KOPT-K1 (cell line): Measurements from ENCODE around the gene KIAA1671.

Source experiments
- H3K27ac ChIP-seq: fragments of 200-600 bp; sonication (generic); 2 replicates; pipeline ENCODE4 v1.5.1; 2016; ENCODE audit warnings: antibody characterized with exemption, mild to moderate bottlenecking, low read depth, low read length; ENCODE audit not compliant: poor library complexity, severe bottlenecking
- H3K36me3 ChIP-seq: fragments of 200-600 bp; sonication (generic); 2 replicates; pipeline ENCODE4 v1.5.1; 2017; ENCODE audit warnings: antibody characterized with exemption, mild to moderate bottlenecking, low read length, moderate library complexity; ENCODE audit not compliant: insufficient read depth
- H3K9me3 ChIP-seq: fragments of 200-600 bp; sonication (generic); 2 replicates; pipeline ENCODE4 v1.5.1; 2017; ENCODE audit warnings: antibody characterized with exemption, low read length, mild to moderate bottlenecking; ENCODE audit not compliant: insufficient read depth, poor library complexity, severe bottlenecking

The KIAA1671 gene

GRCh38 chr22:24965822-24966626, 13.5 kb downstream of the KIAA1671 start:
- H3K9me3 ChIP-seq, result no peaks in the 10 kb centered on the region
- H3K36me3 ChIP-seq, result no peaks in the 10 kb centered on the region
- H3K27ac ChIP-seq, result no peak overlapping the region

GRCh38 chr22:24968066-24968561, 15.6 kb downstream of the KIAA1671 start:
- Histone ChIP-seq H3K27ac (no peak overlapping the region), H3K9me3 (no peaks in the 10 kb centered on the region), H3K36me3 (no peaks in the 10 kb centered on the region)

- H3K27ac ChIP-seq, result no peak overlapping the region
- H3K9me3 ChIP-seq, result no peaks in the 10 kb centered on the region
These were observed 17.2 kb downstream of the KIAA1671 start for GRCh38 chr22:24969560-24970301.

GRCh38 chr22:24972369-24972768, 19.9 kb downstream of the KIAA1671 start:
- no peaks in the 10 kb centered on the region for H3K36me3 ChIP-seq
- H3K9me3 ChIP-seq, result no peaks in the 10 kb centered on the region
- H3K27ac ChIP-seq, result no peak overlapping the region

More at GRCh38 chr22:24969560-24970301, 17.2 kb downstream of the KIAA1671 start:
- H3K36me3 ChIP-seq, result no peaks in the 10 kb centered on the region

GRCh38 chr22:24973872-24974271, 21.4 kb downstream of the KIAA1671 start:
- H3K9me3 ChIP-seq, result no peaks in the 10 kb centered on the region
- no peaks in the 10 kb centered on the region for H3K36me3 ChIP-seq
- H3K27ac ChIP-seq, result no peak overlapping the region

GRCh38 chr22:24975125-24975640, 22.7 kb downstream of the KIAA1671 start:
- Histone ChIP-seq H3K9me3 (no peaks in the 10 kb centered on the region), H3K27ac (no peak overlapping the region), H3K36me3 (no peaks in the 10 kb centered on the region)

- H3K36me3 ChIP-seq, result no peaks in the 10 kb centered on the region
- H3K27ac ChIP-seq, result no peak overlapping the region
- H3K9me3 ChIP-seq, result no peaks in the 10 kb centered on the region
These were observed 23.4 kb downstream of the KIAA1671 start for GRCh38 chr22:24975813-24976341.

GRCh38 chr22:24976442-24977218, 24.1 kb downstream of the KIAA1671 start:
- no peaks in the 10 kb centered on the region for H3K9me3 ChIP-seq
- H3K27ac ChIP-seq, result no peak overlapping the region
- no peaks in the 10 kb centered on the region for H3K36me3 ChIP-seq

- Histone ChIP-seq H3K9me3 (no peaks in the 10 kb centered on the region), H3K27ac (no peak overlapping the region), H3K36me3 (no peaks in the 10 kb centered on the region)
These were observed 25.1 kb downstream of the KIAA1671 start for GRCh38 chr22:24977370-24978221.

GRCh38 chr22:24978308-24978707, 25.8 kb downstream of the KIAA1671 start:
- Histone ChIP-seq H3K9me3 (no peaks in the 10 kb centered on the region), H3K27ac (no peak overlapping the region), H3K36me3 (no peaks in the 10 kb centered on the region)

GRCh38 chr22:24981066-24981465, 28.6 kb downstream of the KIAA1671 start:
- H3K9me3 ChIP-seq, result no peaks in the 10 kb centered on the region
- no peaks in the 10 kb centered on the region for H3K36me3 ChIP-seq
- no peak overlapping the region for H3K27ac ChIP-seq

GRCh38 chr22:24981656-24982055, 29.1 kb downstream of the KIAA1671 start:
- H3K27ac ChIP-seq, result no peak overlapping the region
- H3K9me3 ChIP-seq, result no peaks in the 10 kb centered on the region
- H3K36me3 ChIP-seq, result no peaks in the 10 kb centered on the region

- Histone ChIP-seq H3K9me3 (no peaks in the 10 kb centered on the region), H3K27ac (no peak overlapping the region), H3K36me3 (no peaks in the 10 kb centered on the region)
These were observed 30.0 kb downstream of the KIAA1671 start for GRCh38 chr22:24982301-24983056.
